ENCODE data around the gene TSC22D4. TPM values are rescaled to one million over a fixed set of nuclear protein-coding genes. Genes with fewer than 3 reads are reported as not detected.
A peak's percentile ranks its signal among the peaks of the same experiment; 100 is the strongest.

The TSC22D4 gene
- polyA plus RNA-seq, 3 donors from 2014 or later, result 32.4 to 42.2 (median 35.3) TPM

DNA sequence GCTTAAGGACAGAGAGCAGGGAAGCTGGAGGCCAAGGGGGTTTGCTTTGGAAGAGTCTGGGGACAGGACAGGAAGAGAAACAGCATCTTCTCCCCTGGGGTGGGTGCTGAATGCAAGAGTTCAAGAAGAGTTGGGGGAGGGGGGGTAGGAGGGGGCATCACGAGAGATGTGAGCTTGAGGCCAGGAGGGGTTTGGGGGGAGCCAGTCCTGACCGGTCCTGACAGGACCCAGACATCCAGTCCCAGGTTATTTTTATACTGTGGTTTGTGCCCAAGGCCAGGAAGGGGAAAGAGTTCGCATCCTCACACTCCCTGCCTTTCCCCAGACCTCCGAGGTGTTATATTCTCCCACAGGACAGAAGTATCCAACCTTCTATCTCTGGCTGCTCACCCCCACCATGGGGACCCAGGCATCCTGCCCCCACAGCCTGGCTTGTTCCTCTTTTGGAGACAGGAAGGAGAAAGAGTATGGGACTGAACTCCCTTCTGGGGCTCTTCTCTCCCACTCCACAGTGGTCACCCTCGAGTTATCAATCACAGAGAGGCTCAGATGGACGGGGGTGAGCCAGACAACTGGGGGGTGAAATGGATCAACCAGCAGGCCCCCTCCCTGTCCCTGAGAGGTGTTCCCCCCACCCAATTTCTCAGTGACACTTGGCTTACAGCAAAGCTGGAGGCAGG is 2.8 kb downstream of the TSC22D4 start:
- peaks cover 14 to 29% (median 21%) of the 10 kb centered on the region in 3 donors for H3K27me3 Mint-ChIP-seq (ENCODE audit: low read depth in 3 of 3)
- H3K27ac Mint-ChIP-seq, result peak overlapping the region; percentile 76 to 99 (median 91)
- peaks cover 43 to 44% of the 10 kb centered on the region in 2 donors for H3K4me1 Mint-ChIP-seq
- H3K36me3 Mint-ChIP-seq, result peaks cover 0 to 8% (median 8%) of the 10 kb centered on the region in 3 donors
- H3K4me3 Mint-ChIP-seq, result peak overlapping the region; percentile 80 to 100 (median 97)
- no peak for DNase-seq
- peaks cover 0 to 2% (median 0%) of the 10 kb centered on the region in 6 donors for H3K9me3 Mint-ChIP-seq

DNA sequence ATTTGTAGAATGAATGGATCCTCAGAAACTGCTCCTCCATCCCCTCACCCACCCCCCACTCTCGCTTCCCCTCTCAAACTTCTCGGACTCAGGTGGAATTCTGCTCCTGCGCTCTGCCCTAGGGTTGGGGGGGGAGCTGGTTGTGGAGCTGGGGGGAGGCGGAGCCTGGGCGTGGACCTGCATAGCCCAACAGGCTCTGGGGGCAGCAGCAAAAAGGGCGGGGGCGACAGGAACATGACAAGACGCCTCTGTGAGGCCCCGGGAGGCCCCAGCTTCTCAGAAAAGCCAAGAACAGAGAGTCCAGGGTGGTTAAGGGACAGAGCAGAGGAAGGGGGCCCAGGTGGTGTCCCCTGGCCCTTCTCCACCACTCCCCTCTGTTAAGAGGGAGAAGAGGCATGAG is 3.5 kb downstream of the TSC22D4 start:
- Mint-ChIP-seq H3K36me3 (peaks cover 0 to 8% (median 8%) of the 10 kb centered on the region in 3 donors), H3K4me3 (peak overlapping the region; percentile 80 to 100 (median 97)), H3K9me3 (peaks cover 0 to 2% (median 0%) of the 10 kb centered on the region in 6 donors), H3K27me3 (ENCODE audit: low read depth in 3 of 3) (peaks cover 14 to 29% (median 21%) of the 10 kb centered on the region in 3 donors), H3K4me1 (peaks cover 43 to 44% of the 10 kb centered on the region in 2 donors), H3K27ac (peak overlapping the region in 5 of 6 donors; percentile 76 to 86 (median 85))
- DNase-seq, result no peak

DNA sequence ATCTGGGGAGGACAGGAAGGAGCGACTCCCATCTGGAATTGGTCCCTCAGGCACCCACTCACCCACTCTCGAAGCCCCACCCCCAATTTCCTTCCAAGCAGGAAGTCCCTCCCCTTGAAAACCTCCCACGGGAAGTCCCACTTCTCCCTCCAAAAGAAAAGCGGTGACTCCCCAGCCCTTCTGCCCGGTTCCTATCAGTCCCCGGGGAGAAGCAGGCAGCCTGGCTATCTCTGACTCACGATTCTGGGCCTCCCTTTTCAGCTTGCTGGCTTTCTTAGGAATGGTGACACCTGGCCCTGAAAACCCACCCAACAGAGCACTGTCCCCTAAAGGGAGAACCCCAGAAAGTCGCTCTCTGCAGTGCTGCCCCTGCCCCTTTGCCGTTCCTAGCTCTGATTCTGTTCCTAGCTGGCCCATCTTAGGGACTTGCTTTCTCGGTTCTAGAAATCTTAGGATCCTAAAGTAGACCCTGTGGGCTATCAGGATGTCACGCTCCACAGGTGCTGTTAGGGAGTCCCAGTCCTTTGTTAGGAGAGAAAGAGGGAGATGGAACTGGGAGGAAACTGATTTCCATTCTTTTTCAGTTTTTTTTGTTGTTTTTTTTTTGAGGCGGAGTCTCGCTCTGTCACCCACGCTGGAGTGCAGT is 6.0 kb downstream of the TSC22D4 start:
- Mint-ChIP-seq H3K4me1 (peaks cover 39 to 42% of the 10 kb centered on the region in 2 donors), H3K4me3 (no peak overlapping the region), H3K27me3 (ENCODE audit: low read depth in 3 of 3) (peaks cover 6 to 15% (median 12%) of the 10 kb centered on the region in 3 donors), H3K9me3 (peaks cover 0 to 2% (median 0%) of the 10 kb centered on the region in 6 donors), H3K27ac (peak overlapping the region in 4 of 6 donors; percentile 35 to 72 (median 60)), H3K36me3 (peaks cover 0 to 4% (median 4%) of the 10 kb centered on the region in 3 donors)
- DNase-seq, result no peak

GRCh38 chr7:100472121-100472851 is 6.7 kb downstream of the TSC22D4 start:
- Mint-ChIP-seq H3K9me3 (peaks cover 0 to 2% (median 0%) of the 10 kb centered on the region in 6 donors), H3K4me1 (peaks cover 39 to 41% of the 10 kb centered on the region in 2 donors), H3K36me3 (peaks cover 0 to 4% (median 4%) of the 10 kb centered on the region in 3 donors), H3K4me3 (no peak overlapping the region), H3K27ac (peak overlapping the region in 3 of 6 donors; percentile 35 to 75 (median 45)), H3K27me3 (ENCODE audit: low read depth in 3 of 3) (peaks cover 4 to 11% (median 9%) of the 10 kb centered on the region in 3 donors)
- no peak for DNase-seq

DNA sequence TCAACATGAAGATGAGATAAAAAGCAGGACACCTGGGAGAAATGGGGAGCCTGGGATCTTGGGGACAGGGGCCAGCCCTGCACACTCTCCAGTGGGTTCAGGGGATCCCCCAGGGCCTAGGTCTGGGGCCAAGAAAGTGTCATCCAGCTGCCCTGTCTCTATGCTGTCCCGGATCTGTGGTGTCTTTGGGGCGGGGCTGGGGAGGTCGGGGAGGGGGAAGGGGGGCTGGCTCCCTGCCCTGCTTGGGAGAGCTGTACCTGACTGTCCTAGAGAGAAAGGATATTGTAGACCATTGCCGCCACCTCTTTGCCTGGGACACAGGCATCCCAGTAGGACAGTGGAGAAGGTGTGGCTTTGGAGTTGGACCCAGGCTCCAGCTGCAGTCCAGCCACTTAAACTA is 8.0 kb downstream of the TSC22D4 start:
- Mint-ChIP-seq H3K4me1 (peaks cover 26 to 29% of the 10 kb centered on the region in 2 donors), H3K27ac (peak overlapping the region in 3 of 6 donors; percentile 37 to 59 (median 51)), H3K36me3 (no peaks in the 10 kb centered on the region), H3K27me3 (ENCODE audit: low read depth in 3 of 3) (peaks cover 0 to 2% (median 2%) of the 10 kb centered on the region in 3 donors), H3K4me3 (no peak overlapping the region), H3K9me3 (peaks cover 0 to 2% (median 0%) of the 10 kb centered on the region in 6 donors)
- no peak for DNase-seq

- no peaks in the 10 kb centered on the region for H3K27me3 Mint-ChIP-seq (ENCODE audit: low read depth in 3 of 3)
- no peak overlapping the region for H3K4me3 Mint-ChIP-seq
- peaks cover 11 to 16% of the 10 kb centered on the region in 2 donors for H3K4me1 Mint-ChIP-seq
Measured at GRCh38 chr7:100469227-100470044, 9.6 kb downstream of the TSC22D4 start.

GRCh38 chr7:100467638-100468373 is 11.2 kb downstream of the TSC22D4 start:
- Mint-ChIP-seq H3K9me3 (no peaks in the 10 kb centered on the region), H3K27me3 (ENCODE audit: low read depth in 3 of 3) (peaks cover 0 to 4% (median 0%) of the 10 kb centered on the region in 3 donors), H3K36me3 (peaks cover 0 to 6% (median 0%) of the 10 kb centered on the region in 3 donors), H3K4me3 (no peak overlapping the region), H3K27ac (no peak overlapping the region), H3K4me1 (peaks cover 0 to 7% of the 10 kb centered on the region in 2 donors)
- no peak for DNase-seq

More at GRCh38 chr7:100469227-100470044, 9.6 kb downstream of the TSC22D4 start:
- peaks cover 0 to 6% (median 0%) of the 10 kb centered on the region in 3 donors for H3K36me3 Mint-ChIP-seq
- DNase-seq, result peak; percentile 75 to 80 (median 76)
- no peaks in the 10 kb centered on the region for H3K9me3 Mint-ChIP-seq
- H3K27ac Mint-ChIP-seq, result peak overlapping the region in 5 of 6 donors; percentile 7 to 55 (median 46)

- H3K27me3 Mint-ChIP-seq (ENCODE audit: low read depth in 3 of 3), result peaks cover 0 to 4% (median 0%) of the 10 kb centered on the region in 3 donors
- no peaks in the 10 kb centered on the region for H3K9me3 Mint-ChIP-seq
- no peak for DNase-seq
- H3K4me3 Mint-ChIP-seq, result no peak overlapping the region
- H3K36me3 Mint-ChIP-seq, result peaks cover 0 to 7% (median 0%) of the 10 kb centered on the region in 3 donors
- peaks cover 0 to 7% of the 10 kb centered on the region in 2 donors for H3K4me1 Mint-ChIP-seq
- peak overlapping the region in 1 of 6 donors; percentile 25 for H3K27ac Mint-ChIP-seq
Measured at GRCh38 chr7:100466653-100467605, 12.1 kb downstream of the TSC22D4 start.

DNA sequence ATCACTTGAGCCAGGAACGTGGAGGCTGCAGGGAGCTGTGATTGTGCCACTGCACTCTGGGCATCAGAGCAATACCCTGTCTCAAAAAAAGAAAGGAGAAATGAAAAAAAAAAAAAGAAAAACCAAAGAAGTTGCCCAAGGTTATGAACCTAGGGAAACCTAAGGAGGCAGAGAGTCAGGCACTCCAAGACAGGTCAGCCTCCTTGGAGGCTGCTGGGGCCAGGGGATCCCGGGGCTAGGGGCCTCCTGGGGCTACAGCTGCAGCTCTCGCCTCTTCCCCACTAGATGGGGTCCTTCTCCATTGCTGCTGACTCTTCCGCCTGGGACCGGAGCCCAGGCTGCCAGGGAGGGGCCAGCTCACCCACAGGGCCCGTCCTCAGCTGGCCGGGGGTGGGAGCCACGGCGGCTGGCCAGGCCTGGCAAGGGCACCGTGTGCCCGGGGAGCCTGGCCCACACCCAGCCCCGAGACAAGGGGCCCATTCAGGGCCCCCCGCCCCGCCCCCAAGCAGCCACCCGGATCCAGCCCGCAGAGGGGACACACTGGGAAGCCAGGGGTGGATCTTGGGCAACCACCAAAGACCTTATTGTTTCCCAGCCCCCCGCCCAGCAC is 13.2 kb downstream of the TSC22D4 start:
- H3K36me3 Mint-ChIP-seq, result peaks cover 0 to 9% (median 0%) of the 10 kb centered on the region in 3 donors
- peaks cover 0 to 4% (median 0%) of the 10 kb centered on the region in 3 donors for H3K27me3 Mint-ChIP-seq (ENCODE audit: low read depth in 3 of 3)
- H3K27ac Mint-ChIP-seq, result peak overlapping the region in 1 of 6 donors; percentile 72
- H3K9me3 Mint-ChIP-seq, result no peaks in the 10 kb centered on the region
- no peak overlapping the region for H3K4me3 Mint-ChIP-seq
- peaks cover 0 to 7% of the 10 kb centered on the region in 2 donors for H3K4me1 Mint-ChIP-seq
- DNase-seq, result no peak

DNA sequence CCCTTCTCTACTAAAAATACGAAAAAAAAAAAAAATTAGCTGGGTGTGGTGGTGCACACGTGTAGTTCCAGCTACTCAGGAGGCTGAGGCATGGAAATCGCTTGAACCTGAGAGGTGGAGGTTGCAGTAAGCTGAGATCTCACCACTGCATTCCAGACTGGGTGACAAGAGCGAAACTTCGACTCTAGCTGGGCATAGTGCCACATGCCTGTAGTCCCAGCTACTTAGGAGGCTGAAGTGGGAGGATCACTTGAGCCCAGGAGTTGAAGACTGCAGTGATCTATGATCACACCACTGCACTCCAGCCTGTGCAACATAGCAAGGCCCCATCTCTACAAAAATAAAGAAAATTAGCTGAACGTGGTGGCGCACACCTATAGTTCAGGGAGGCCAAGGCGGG is 13.7 kb downstream of the TSC22D4 start:
- H3K4me3 Mint-ChIP-seq, result no peak overlapping the region
- H3K27me3 Mint-ChIP-seq (ENCODE audit: low read depth in 3 of 3), result peaks cover 0 to 4% (median 0%) of the 10 kb centered on the region in 3 donors
- no peak for DNase-seq
- H3K9me3 Mint-ChIP-seq, result no peaks in the 10 kb centered on the region
- peak overlapping the region in 2 of 6 donors; percentile 72 to 84 for H3K27ac Mint-ChIP-seq
- peaks cover 0 to 9% (median 0%) of the 10 kb centered on the region in 3 donors for H3K36me3 Mint-ChIP-seq
- H3K4me1 Mint-ChIP-seq, result peaks cover 0 to 5% of the 10 kb centered on the region in 2 donors

GRCh38 chr7:100464791-100465190 is 14.2 kb downstream of the TSC22D4 start:
- no peak overlapping the region for H3K4me3 Mint-ChIP-seq
- H3K36me3 Mint-ChIP-seq, result peaks cover 0 to 9% (median 0%) of the 10 kb centered on the region in 3 donors
- H3K9me3 Mint-ChIP-seq, result no peaks in the 10 kb centered on the region
- peak overlapping the region in 1 of 6 donors; percentile 7 for H3K27ac Mint-ChIP-seq
- peaks cover 0 to 5% of the 10 kb centered on the region in 2 donors for H3K4me1 Mint-ChIP-seq
- H3K27me3 Mint-ChIP-seq (ENCODE audit: low read depth in 3 of 3), result peaks cover 0 to 4% (median 0%) of the 10 kb centered on the region in 3 donors
- no peak for DNase-seq

Data from immature natural killer cell (primary cell).